Measurements from ENCODE around the gene GRIN2B.

GRIN2B gene

DNA sequence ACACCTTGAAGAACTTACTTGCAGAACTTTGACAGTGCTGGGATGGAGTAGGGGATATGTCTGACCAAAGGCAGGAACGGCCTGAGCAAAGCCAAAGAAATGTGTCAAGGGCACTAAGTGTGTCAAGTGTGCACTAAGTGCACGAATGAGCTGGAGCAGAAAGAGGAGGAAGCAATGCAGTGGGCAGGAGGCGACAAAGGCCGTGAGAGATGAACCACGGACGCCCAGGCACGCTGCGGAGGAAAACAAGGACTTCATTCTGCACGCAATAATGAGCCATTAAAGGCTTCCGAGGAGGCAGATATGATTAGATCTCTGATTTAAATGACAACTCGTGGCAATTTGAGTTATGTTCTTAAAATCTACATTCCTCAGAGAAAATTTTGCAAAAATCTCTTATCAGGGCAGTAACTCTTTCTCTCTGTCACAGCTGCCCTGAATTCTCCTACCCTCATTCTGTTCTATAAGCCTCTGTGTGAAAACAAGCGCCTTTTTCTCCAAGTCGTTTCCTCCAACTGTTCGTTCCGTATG lies 25.3 kb downstream of the GRIN2B start:
- no peak for DNase-seq

DNA sequence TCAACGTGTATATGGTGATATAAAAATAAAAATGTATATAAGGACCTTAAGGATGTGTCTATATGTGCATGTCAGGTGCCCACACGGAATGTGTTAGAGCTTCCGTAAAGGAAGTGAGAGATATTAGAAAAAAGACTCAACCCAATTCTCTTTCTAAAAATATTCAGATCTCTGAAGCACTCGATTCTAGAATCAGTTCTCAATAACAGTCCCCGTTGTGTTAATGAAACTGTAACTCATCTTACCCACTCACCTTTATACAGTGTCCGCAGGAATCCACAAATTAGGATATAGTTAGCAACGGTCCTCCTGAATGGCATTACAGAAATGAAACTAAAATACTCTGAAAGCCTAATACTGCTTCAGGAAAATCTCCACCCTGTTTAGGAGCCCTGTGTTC lies 29.3 kb downstream of the GRIN2B start:
- no peak for DNase-seq

DNA sequence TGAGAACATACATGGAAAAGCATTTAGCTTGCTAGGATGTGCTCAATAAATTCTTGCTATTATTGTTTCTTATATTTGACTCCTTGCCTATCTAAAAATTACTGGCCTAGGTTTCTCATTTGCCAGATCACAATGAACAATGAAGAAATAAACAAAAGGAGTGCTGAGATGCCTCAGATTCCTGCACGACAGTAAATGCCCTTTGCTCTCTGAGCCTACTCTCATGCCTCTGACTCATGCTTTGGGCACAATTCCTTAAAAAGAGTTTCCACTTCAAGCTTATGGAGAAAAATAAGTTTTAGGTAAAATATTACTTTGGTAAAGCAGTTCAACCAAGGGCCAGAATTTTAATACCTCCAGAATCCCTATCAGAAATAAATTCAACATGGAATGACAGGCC lies 30.9 kb downstream of the GRIN2B start:
- DNase-seq, result no peak

DNA sequence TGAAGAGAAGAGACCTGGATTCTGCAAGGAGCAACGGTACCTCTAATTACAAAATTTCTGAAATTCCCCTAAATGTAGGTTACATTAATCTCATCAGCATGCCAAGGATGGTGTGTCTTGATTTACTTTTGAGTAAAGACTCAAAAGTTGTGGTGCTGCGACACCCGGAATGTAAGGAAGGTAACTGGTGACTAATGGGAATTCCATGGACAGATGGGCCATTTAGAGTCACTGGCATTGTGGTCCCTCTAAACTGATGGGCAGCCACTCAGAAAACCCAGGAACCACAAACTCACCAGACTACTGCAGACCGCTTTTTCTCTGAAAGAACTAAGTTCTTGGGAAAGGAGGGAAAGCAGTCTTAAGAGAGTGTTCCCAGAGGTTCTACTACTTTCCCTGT lies 32.8 kb downstream of the GRIN2B start:
- DNase-seq, result no peak

DNA sequence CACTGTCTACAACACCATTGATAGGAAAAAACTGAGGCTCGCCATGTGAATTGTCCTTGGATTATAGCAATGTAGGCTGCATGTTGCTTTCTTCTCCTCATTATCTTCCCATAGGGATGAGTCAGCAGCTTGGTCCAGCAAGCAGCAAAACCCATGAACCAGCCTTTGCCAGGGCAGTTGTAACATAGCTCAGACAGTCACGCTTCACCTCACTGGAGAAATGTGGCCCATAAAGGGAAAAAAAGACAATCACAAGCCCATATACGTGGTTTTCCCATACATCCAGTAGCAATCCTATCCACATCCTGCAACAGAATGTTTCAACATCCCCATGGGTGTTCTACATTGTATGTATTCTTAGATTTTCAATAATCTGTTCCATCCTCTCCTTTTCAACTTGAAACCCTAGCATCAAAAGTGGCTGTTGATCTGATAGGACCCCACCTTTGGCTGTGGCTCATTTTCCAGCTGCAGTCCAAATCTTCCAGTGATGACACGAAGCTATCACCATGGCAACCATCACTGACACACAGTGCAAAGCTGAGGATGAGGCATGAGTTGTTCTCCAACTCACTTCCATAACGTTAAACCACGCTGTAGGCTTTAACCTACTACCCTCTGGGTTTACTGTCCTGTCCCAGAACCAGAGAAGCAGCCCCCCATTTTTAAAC lies 34.0 kb downstream of the GRIN2B start:
- no peak for DNase-seq

DNA sequence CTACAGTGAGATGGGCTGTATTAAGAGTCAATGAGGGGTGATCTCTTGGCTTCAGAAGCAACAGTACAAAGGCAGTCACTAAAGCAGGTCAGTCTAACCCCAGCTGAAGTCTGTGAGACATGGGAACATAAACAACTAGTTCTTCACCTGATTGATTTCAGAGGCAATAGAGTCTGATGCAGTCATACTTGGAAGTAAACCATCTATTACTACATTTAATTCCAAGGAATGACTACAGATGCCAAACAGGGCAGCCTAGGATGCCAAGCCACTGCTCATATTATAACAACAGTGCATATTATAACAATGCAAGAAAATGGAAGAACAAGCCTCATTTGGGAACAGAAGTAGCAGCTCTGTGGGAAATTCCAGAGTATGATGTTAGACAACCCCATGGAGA lies 35.8 kb downstream of the GRIN2B start:
- DNase-seq, result no peak

DNA sequence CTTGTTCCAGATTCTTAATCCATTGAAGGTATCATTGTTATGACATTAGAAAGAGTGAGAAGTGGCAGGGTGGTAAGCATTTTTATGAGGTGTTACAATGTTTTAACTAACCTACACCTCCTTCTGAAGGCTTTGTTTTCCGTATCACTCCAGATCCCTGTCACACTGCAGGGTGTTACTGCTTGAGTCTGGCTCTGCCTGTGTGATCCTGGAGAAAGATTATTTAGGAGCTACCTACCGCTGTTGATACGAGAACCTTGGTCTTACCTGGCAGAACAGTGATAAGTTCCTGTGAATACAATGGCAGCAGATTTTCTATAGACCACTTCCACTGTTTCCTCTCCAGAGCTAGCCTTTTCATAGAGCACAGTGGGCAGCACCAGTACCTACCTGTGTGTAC lies 36.2 kb downstream of the GRIN2B start:
- DNase-seq, result no peak

DNA sequence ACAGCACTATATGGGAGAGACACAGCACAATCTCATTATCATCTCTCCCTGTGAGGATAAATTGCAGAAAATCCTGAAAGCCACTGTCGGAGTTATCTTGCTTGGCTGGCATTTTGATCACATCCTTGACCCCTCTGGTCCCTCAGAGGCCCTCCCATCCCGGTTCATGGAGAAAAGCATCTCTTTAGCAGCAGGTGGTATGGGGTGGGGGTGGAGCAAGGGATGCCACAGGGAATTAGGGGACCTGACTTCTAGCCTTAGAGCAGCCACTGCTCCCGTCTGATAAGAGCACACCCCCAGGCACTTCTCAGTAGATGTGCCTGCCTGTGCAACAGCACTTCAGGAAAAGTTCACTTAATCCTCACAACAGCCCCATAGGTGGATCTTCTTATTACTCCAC lies 38.6 kb downstream of the GRIN2B start:
- DNase-seq, result no peak

DNA sequence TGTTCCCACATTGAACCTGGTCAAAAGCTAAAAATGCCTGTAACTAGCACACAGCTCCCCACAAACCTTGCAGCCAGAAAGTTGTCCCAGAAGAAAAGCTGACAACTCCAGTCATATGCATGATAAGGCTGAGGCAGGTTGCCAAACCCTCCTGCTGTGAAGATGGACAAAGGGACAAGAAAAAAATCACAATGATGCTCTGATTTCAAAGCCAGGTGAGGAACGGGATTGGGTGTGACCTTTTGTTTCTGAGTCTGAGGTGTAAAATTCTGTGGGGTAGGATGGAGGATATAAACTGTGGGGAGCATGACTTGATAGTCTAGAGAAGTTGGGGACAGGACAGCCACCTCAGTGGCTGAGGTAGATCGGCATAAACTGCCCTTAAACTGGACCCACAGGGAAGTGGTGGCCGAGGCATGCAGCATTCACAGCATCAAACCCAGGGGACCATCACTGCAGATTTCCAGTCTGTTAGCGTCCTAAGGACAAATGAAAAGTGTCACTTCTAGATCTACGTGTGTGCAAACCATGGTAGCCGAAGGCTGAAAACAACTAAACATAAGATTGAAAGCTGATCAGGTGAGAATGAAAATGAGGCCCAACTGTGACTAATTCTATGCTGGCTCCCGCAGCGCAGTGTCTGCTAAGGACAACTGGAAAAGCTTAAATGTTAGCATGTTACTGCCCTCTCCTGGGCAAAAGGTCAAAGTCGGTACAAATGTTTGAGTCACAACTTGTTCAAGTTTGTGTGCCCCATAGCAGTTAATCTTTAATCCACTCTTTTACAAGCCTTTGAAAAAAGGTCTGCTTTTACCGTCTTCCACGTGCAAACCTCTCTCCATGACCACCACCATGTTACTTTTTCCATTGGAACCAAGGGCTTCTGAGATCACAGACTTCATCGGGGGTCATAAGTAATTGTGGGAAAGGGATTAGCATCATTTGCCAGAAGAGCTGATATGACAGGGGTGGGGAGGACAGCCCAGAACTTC lies 39.8 kb downstream of the GRIN2B start:
- no peak for DNase-seq

DNA sequence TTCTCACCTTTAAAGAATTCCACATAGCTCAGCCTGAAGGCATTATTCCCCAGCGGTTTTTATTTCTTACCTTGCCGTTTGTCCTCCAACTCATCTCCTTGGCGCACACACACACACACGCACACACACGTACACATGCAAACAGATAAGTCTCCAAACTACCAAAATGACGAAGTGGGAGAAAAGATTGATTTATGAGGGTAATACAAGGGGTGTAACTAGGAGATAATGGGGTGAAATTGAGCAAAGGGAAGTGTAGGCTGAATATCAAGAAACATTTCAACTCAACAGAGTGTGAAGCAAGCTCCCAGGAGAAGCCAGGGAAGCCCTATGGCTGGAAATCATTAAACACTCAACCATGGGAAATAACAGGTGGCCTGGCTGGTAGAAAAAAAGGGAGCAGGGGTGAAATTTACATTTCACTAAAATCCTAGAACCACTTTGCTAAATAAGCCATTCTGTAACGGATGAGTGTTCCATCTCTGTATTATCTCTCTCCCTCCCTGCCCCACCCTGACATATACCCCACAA lies 41.0 kb downstream of the GRIN2B start:
- DNase-seq, result no peak

DNA sequence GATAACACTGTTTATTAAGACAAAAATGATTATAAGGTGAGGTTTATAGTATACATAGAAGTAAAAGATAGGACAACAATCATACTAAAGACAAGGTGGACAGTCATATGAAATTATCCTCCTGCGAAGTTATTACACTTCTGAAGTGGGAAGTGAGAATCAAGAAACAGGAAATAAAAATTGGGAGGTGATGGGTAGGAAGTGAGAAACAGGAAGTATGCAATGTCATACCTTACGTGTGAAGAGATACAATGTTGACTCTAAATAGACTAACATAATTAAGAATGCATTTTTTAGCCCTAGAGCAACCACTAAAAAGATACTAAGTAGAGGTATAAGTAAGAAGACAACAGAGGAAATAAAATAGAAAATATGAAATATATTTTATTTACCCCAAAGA lies 43.7 kb downstream of the GRIN2B start:
- DNase-seq, result no peak

DNA sequence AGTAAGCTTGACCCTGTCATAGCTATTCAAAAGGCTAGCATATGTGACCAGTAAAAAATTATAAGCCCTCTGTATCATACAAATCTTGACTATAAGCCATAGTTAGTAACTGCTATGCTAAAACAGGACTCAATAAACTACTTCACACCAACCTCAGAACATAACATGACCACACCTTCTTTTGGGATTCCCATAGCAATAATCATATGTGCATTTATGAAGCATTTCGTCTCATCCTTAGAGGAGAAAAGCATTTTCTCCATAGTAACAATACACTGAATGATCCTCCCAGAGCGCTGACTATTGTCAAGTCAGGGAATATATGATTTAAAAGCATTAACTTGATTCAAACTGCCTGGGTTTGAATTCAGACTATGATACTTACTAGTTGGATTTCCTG lies 46.2 kb downstream of the GRIN2B start:
- no peak for DNase-seq

Measured in activated naive CD4-positive, alpha-beta T cell treated with Interleukin-2 at 50 U/mL for 16 hours (primary cell).